ENCODE measurements around the gene NOCT. TPM values are rescaled to one million over a fixed set of nuclear protein-coding genes. Genes with fewer than 3 reads are reported as not detected.
"Not testable (repeated sequence)": the region's sequence is repeated elsewhere in the genome, so short reads cannot be mapped to it uniquely, and the experiment has no call there.

NOCT gene
- total RNA-seq, 1 donor, result 12.3 TPM

- H3K4me3 ChIP-seq (ENCODE audit: low read depth, low read length), result no peak overlapping the region
- DNase-seq (ENCODE audit: low read depth), result no peak
- no peak for TF ChIP-seq CTCF (IDR thresholded peaks at IDR 0.05; ENCODE audit: insufficient read depth, low read length)
Observed at GRCh38 chr4:138992676-138993075, 22.9 kb upstream of the NOCT start.

- no peak for TF ChIP-seq CTCF (IDR thresholded peaks at IDR 0.05; ENCODE audit: insufficient read depth, low read length)
- no peak for DNase-seq (ENCODE audit: low read depth)
- no peak overlapping the region for H3K4me3 ChIP-seq (ENCODE audit: low read depth, low read length)
Observed at GRCh38 chr4:138996090-138996489, 19.5 kb upstream of the NOCT start.

- no peak for TF ChIP-seq CTCF (IDR thresholded peaks at IDR 0.05; ENCODE audit: insufficient read depth, low read length)
- no peak overlapping the region for H3K4me3 ChIP-seq (ENCODE audit: low read depth, low read length)
- no peak for DNase-seq (ENCODE audit: low read depth)
Observed at GRCh38 chr4:138999666-139000065, 15.9 kb upstream of the NOCT start.

- H3K4me3 ChIP-seq (ENCODE audit: low read depth, low read length), result not testable (repeated sequence)
Observed at GRCh38 chr4:139000134-139000533, 15.4 kb upstream of the NOCT start.

GRCh38 chr4:139001430-139001829 is 14.2 kb upstream of the NOCT start:
- not testable (repeated sequence) for DNase-seq (ENCODE audit: low read depth); H3K4me3 ChIP-seq (ENCODE audit: low read depth, low read length)

More at GRCh38 chr4:139000134-139000533, 15.4 kb upstream of the NOCT start:
- DNase-seq (ENCODE audit: low read depth), result not testable (repeated sequence)

GRCh38 chr4:139003668-139004067 is 11.9 kb upstream of the NOCT start:
- H3K4me3 ChIP-seq (ENCODE audit: low read depth, low read length); DNase-seq (ENCODE audit: low read depth): not testable (repeated sequence)

GRCh38 chr4:139005774-139006173 is 9.8 kb upstream of the NOCT start:
- no peak for TF ChIP-seq CTCF (IDR thresholded peaks at IDR 0.05; ENCODE audit: insufficient read depth, low read length)
- DNase-seq (ENCODE audit: low read depth), result no peak
- no peak overlapping the region for H3K4me3 ChIP-seq (ENCODE audit: low read depth, low read length)

GRCh38 chr4:139007640-139008039 is 7.9 kb upstream of the NOCT start:
- TF ChIP-seq CTCF (IDR thresholded peaks at IDR 0.05; ENCODE audit: insufficient read depth, low read length), result no peak
- DNase-seq (ENCODE audit: low read depth), result no peak
- H3K4me3 ChIP-seq (ENCODE audit: low read depth, low read length), result no peak overlapping the region

GRCh38 chr4:139008278-139008677 is 7.3 kb upstream of the NOCT start:
- DNase-seq (ENCODE audit: low read depth); H3K4me3 ChIP-seq (ENCODE audit: low read depth, low read length): not testable (repeated sequence)
